ENCODE results near the gene OBP2A.

GRCh38 chr9:135524130-135524861 is 21.6 kb upstream of the OBP2A start:
- TF ChIP-seq PKNOX1 (IDR thresholded peaks at IDR 0.05) (no peak), TARDBP (IDR thresholded peaks at IDR 0.05) (no peak), LEF1 (IDR thresholded peaks at IDR 0.05; ENCODE audit: borderline replicate concordance) (no peak), ARNT (IDR thresholded peaks at IDR 0.05) (no peak), BHLHE40 (IDR thresholded peaks at IDR 0.05; ENCODE audit: borderline replicate concordance) (no peak)

Measured in HEK293T (cell line).